Stimulated activated naive CD8-positive, alpha-beta T cell treated with anti-CD3 and anti-CD28 coated beads, Interleukin-15, Interleukin-2, amounts not matched to agents 100 ng/mL and 50 ng/mL, for 24 hours (primary cell): ENCODE data around the gene SYMPK.
"Not testable (repeated sequence)": the region's sequence is repeated elsewhere in the genome, so short reads cannot be mapped to it uniquely, and the experiment has no call there.

ENCODE experiments used
- H3K27ac Mint-ChIP-seq: one replicate; pipeline ENCODE4 v1.8.0; 2021; ENCODE audit warnings: mild to moderate bottlenecking, mixed read lengths
- H3K27me3 Mint-ChIP-seq: one replicate; pipeline ENCODE4 v1.8.0; 2021; ENCODE audit warnings: mixed read lengths
- H3K36me3 Mint-ChIP-seq: one replicate; pipeline ENCODE4 v1.8.0; 2021; ENCODE audit warnings: low read depth, mixed read lengths
- H3K4me1 Mint-ChIP-seq: one replicate; pipeline ENCODE4 v1.8.0; 2021; ENCODE audit warnings: low read depth, mixed read lengths
- H3K4me3 Mint-ChIP-seq: one replicate; pipeline ENCODE4 v1.8.0; 2021; ENCODE audit warnings: mild to moderate bottlenecking, mixed read lengths
- H3K9me3 Mint-ChIP-seq: one replicate; pipeline ENCODE4 v1.8.0; 2021; ENCODE audit warnings: mixed read lengths

The SYMPK gene

DNA sequence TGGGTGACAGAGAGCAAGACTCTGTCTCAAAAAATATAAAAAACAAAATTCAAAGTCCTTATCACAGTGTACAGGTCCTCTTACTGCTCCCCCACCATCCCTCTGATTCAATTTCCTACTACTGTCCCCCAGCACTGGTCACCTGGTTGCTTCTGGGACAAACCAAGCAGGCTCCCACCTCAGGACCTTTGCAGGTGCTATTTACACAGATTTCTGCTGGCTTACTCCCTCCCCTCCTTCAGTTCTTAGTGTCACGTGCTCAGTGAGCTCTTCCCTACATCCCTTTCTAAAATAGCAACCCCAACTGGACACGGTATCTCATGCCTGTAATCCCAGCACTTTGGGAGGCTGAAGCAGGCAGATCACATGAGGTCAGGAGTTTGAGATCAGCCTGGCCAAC is 17.0 kb upstream of the SYMPK start:
- Mint-ChIP-seq H3K36me3 (no peaks in the 10 kb centered on the region), H3K27me3 (peaks cover 15% of the 10 kb centered on the region), H3K9me3 (no peaks in the 10 kb centered on the region), H3K4me1 (peaks cover 46% of the 10 kb centered on the region), H3K4me3 (no peak overlapping the region), H3K27ac (no peak overlapping the region)

GRCh38 chr19:45879055-45879454 is 16.1 kb upstream of the SYMPK start:
- no peaks in the 10 kb centered on the region for H3K9me3 Mint-ChIP-seq
- H3K27me3 Mint-ChIP-seq: peaks cover 18% of the 10 kb centered on the region
- H3K4me1 Mint-ChIP-seq: peaks cover 43% of the 10 kb centered on the region
- no peak overlapping the region for H3K27ac Mint-ChIP-seq
- H3K36me3 Mint-ChIP-seq: no peaks in the 10 kb centered on the region
- no peak overlapping the region for H3K4me3 Mint-ChIP-seq

GRCh38 chr19:45878043-45878794 is 15.3 kb upstream of the SYMPK start:
- no peaks in the 10 kb centered on the region for H3K9me3 Mint-ChIP-seq
- no peaks in the 10 kb centered on the region for H3K36me3 Mint-ChIP-seq
- H3K27ac Mint-ChIP-seq: no peak overlapping the region
- peaks cover 35% of the 10 kb centered on the region for H3K4me1 Mint-ChIP-seq
- peaks cover 18% of the 10 kb centered on the region for H3K27me3 Mint-ChIP-seq
- no peak overlapping the region for H3K4me3 Mint-ChIP-seq

GRCh38 chr19:45876411-45877197 is 13.7 kb upstream of the SYMPK start:
- Mint-ChIP-seq H3K9me3 (no peaks in the 10 kb centered on the region), H3K36me3 (no peaks in the 10 kb centered on the region), H3K4me1 (peaks cover 26% of the 10 kb centered on the region), H3K27me3 (peaks cover 18% of the 10 kb centered on the region), H3K27ac (peak overlapping the region; percentile 13), H3K4me3 (peak overlapping the region; percentile 59)

DNA sequence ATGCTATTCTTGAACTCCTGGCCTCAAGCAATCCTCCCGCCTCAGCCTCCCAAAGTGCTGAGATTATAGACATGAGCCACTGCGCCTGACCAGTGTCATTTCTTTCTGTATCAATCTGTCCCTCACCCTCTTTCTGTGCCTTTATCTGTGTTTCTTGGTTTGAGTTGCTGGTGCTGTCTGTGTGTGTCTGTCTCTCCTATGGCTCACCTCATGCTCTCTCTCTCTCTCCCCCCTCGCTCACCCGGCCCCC is 13.1 kb upstream of the SYMPK start:
- H3K36me3 Mint-ChIP-seq: no peaks in the 10 kb centered on the region
- peak overlapping the region; percentile 13 for H3K27ac Mint-ChIP-seq
- H3K4me1 Mint-ChIP-seq: peaks cover 21% of the 10 kb centered on the region
- H3K9me3 Mint-ChIP-seq: no peaks in the 10 kb centered on the region
- peak overlapping the region; percentile 59 for H3K4me3 Mint-ChIP-seq
- H3K27me3 Mint-ChIP-seq: peaks cover 18% of the 10 kb centered on the region

GRCh38 chr19:45874620-45874966 is 11.6 kb upstream of the SYMPK start:
- H3K27me3 Mint-ChIP-seq: peaks cover 18% of the 10 kb centered on the region
- no peaks in the 10 kb centered on the region for H3K9me3 Mint-ChIP-seq
- H3K27ac Mint-ChIP-seq: no peak overlapping the region
- no peak overlapping the region for H3K4me3 Mint-ChIP-seq
- H3K4me1 Mint-ChIP-seq: peaks cover 20% of the 10 kb centered on the region
- no peaks in the 10 kb centered on the region for H3K36me3 Mint-ChIP-seq

DNA sequence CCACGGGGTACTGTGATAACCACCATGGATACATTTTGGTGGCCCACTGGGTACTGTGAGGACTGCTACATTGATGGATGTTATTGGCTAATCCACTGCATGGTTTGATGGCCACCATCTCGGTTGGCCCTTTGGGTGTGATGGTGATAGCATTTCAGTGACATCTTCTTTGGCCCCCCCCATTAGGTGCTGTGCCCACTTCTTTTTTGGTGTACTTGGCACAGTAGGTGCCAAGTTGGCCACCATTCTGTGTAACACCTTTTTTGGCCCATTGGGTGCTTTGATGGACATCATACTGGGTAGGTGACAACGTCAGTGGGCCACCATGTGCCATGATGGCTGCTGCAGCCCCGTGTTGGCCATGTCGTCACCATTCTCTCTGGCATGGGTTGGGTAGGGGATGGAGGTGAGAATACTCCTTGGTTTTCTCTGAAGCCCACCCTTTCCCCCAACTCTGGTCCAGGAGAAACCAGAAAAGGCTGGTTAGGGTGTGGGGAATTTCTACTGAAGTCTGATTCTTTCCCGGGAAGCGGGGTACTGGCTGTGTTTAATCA is 10.3 kb upstream of the SYMPK start:
- Mint-ChIP-seq H3K9me3 (no peaks in the 10 kb centered on the region), H3K4me1 (peaks cover 20% of the 10 kb centered on the region), H3K27me3 (peaks cover 18% of the 10 kb centered on the region), H3K27ac (no peak overlapping the region), H3K36me3 (no peaks in the 10 kb centered on the region), H3K4me3 (no peak overlapping the region)

DNA sequence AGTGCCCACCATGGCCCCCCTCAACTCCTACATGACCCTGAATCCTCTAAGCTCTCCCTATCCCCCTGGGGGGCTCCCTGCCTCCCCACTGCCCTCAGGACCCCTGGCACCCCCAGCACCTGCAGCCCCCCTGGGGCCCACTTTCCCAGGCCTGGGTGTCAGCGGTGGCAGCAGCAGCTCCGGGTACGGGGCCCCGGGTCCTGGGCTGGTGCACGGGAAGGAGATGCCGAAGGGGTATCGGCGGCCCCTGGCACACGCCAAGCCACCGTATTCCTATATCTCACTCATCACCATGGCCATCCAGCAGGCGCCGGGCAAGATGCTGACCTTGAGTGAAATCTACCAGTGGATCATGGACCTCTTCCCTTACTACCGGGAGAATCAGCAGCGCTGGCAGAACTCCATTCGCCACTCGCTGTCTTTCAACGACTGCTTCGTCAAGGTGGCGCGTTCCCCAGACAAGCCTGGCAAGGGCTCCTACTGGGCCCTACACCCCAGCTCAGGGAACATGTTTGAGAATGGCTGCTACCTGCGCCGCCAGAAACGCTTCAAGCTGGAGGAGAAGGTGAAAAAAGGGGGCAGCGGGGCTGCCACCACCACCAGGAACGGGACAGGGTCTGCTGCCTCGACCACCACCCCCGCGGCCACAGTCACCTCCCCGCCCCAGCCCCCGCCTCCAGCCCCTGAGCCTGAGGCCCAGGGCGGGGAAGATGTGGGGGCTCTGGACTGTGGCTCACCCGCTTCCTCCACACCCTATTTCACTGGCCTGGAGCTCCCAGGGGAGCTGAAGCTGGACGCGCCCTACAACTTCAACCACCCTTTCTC is 9.4 kb upstream of the SYMPK start:
- H3K27ac Mint-ChIP-seq: no peak overlapping the region

DNA sequence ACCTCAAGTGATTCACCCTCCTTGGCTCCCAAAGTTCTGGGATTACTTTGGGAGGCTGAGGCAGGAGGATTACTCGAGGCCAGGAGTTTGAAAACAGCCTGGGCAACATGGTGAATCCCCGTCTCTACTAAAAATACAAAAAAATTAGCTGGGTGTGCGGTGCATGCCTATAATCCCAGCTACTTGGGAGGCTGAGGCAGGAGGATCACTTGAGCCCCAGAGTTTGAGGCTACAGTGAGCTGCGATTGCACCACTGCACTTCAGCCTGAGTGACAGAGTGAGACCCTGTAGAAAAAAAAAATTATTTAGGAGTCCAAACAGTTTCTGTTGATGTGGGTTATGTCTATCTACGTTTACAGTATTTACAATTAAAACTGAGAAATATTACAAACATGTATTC is 7.9 kb upstream of the SYMPK start:
- Mint-ChIP-seq H3K4me1 (peaks cover 1% of the 10 kb centered on the region), H3K9me3 (no peaks in the 10 kb centered on the region), H3K27ac (no peak overlapping the region), H3K36me3 (no peaks in the 10 kb centered on the region), H3K4me3 (no peak overlapping the region), H3K27me3 (peaks cover 9% of the 10 kb centered on the region)

More for the DNA sequence above, 9.4 kb upstream of the SYMPK start:
- no peaks in the 10 kb centered on the region for H3K36me3 Mint-ChIP-seq
- no peaks in the 10 kb centered on the region for H3K9me3 Mint-ChIP-seq
- peaks cover 12% of the 10 kb centered on the region for H3K4me1 Mint-ChIP-seq
- no peak overlapping the region for H3K4me3 Mint-ChIP-seq
- H3K27me3 Mint-ChIP-seq: peaks cover 13% of the 10 kb centered on the region

DNA sequence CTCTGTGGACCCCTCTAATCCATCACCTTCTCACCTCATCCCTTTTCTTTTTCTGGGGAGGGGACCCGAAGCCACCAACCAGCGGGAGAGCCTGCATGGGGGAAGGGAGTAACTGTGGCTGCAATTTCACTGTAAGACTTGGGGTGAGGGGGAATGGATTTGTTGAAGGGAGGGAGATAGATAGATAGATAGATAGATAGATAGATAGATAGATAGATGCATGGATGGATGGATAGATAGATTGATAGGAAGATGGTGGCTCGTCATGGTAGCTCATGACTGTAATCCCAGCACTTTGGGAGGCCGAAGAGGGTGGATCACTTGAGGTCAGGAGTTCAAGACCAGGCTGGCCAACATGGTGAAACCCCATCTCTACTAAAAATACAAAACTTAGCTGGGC is 4.3 kb upstream of the SYMPK start:
- not testable (repeated sequence) for H3K27ac Mint-ChIP-seq, H3K36me3 Mint-ChIP-seq

DNA sequence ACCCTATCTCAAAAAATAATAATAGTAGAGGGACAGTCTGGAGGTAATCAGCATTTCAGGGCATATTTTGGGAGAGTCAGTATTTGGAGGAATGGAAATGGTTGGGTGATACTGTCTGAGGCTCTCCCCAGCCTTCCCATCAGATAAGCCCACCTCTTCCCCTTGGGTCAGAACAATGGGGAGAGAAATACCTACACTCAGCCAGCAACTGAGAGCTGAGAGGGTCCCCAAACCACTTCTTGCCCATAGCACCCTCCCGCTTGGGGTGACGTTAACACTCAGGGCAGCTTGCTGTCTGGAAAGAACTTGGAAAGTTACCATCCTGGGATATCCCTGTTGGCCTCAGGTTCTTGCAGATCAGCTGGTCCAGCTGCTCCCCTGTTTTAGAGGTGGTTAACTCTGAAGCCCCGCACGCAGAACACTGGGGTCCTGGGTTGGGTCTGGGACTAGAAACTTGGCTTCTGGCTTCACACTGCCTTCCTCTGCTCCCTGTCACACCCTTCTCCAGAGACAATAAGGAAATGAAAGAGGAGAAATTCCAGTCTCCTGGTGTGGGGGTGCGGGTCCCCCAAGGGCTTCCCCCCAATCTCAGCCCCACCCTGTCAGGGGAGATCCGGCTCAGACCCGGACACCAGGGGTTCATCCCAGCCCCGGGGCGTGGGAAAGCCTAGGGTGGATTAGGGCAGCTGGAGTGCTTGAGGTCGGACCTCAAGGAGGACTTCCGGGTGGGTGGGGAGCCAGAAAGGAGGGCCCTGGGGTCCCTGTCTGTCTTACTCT is 3.6 kb upstream of the SYMPK start:
- Mint-ChIP-seq H3K27me3 (peaks cover 30% of the 10 kb centered on the region), H3K36me3 (peaks cover 9% of the 10 kb centered on the region), H3K9me3 (no peaks in the 10 kb centered on the region), H3K4me1 (peaks cover 20% of the 10 kb centered on the region), H3K4me3 (no peak overlapping the region), H3K27ac (no peak overlapping the region)

More for the DNA sequence above, 4.3 kb upstream of the SYMPK start:
- not testable (repeated sequence) for H3K4me3 Mint-ChIP-seq, H3K9me3 Mint-ChIP-seq
- H3K27me3 Mint-ChIP-seq: peaks cover 30% of the 10 kb centered on the region
- peaks cover 14% of the 10 kb centered on the region for H3K4me1 Mint-ChIP-seq

- H3K4me1 Mint-ChIP-seq: peaks cover 30% of the 10 kb centered on the region
- H3K4me3 Mint-ChIP-seq: no peak overlapping the region
- H3K36me3 Mint-ChIP-seq: peaks cover 9% of the 10 kb centered on the region
- peaks cover 30% of the 10 kb centered on the region for H3K27me3 Mint-ChIP-seq
- no peaks in the 10 kb centered on the region for H3K9me3 Mint-ChIP-seq
- no peak overlapping the region for H3K27ac Mint-ChIP-seq
These were observed 2.5 kb upstream of the SYMPK start for GRCh38 chr19:45865269-45865948.

- Mint-ChIP-seq H3K4me1 (peaks cover 30% of the 10 kb centered on the region), H3K4me3 (peak overlapping the region; percentile 62), H3K27ac (no peak overlapping the region), H3K9me3 (no peaks in the 10 kb centered on the region), H3K36me3 (peaks cover 9% of the 10 kb centered on the region), H3K27me3 (peaks cover 30% of the 10 kb centered on the region)
These were observed 1.7 kb upstream of the SYMPK start for GRCh38 chr19:45864629-45865082.
